ENCODE measurements around the gene ADAMTS13.

The ADAMTS13 gene

DNA sequence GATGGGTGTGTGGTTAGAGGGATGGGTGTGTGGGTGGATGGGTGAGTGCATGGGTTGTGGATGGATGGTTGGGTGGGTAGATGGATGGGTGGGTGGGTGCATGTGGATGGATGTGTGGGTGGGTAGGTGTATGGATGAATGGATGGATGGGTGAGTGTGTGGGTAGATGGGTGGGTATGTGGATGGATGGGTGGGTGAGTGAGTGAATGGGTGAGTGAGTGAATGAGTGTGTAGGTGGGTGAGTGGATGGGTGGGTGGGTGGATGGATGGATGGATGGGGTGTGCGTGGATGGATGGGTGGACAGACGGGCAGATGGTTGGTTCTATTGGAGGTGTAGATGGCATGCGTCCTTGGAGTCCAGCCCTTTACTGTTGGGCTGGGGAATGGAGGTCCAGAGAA is 28.8 kb upstream of the ADAMTS13 start:
- no peak for DNase-seq

DNA sequence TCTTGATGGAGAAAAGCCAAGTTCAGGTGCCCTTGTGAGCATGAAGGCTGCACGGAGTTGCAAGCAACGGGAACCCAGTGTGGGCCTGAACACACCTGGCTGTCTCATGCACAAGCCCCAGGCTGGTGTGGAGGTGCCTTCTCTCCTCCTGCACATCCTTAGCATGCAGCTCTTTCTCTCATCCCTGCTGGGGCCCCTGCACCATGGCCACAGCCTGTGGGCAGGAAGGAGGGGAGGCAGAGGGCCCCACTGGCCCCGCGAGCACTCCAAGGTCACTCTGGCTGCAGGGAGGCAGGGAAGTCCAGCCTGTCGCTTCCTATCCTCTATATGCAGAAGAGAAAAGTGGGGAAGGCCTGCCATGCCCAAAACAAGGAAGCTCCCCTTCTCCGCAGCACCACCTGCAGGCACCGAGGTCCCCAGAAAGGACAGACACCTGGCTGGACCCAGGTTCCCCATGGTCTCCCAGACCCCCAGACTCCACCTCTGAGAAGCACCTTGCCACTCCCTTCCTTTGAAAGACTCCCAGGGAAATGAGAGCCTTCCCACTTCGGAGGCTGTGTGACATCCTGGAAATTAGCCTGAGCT is 27.4 kb upstream of the ADAMTS13 start:
- no peak for DNase-seq

DNA sequence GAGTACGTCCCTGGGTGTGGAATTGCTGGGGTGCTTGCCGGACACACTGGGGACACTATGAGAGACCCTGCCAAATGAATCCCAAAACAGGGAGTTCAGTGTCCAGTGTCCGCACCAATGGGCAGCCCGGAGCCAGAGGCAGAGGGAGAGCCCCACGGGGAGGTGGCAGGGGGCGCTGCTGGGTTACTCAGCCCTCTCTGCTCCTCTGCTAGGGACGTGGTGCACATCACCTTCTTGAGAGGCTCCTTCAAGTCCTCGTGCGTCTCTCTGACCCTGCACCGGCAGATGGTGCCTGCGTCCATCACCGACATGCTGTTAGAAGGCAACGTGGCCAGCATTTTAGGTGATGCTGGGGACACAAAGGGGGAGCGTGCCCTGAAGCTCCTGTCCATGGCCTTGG is 25.2 kb upstream of the ADAMTS13 start:
- DNase-seq = no peak

GRCh38 chr9:133397370-133397769 is 24.8 kb upstream of the ADAMTS13 start:
- no peak for DNase-seq

GRCh38 chr9:133397895-133398294 is 24.3 kb upstream of the ADAMTS13 start:
- DNase-seq = no peak

GRCh38 chr9:133400292-133400691 is 21.9 kb upstream of the ADAMTS13 start:
- DNase-seq = no peak

GRCh38 chr9:133401588-133401987 is 20.6 kb upstream of the ADAMTS13 start:
- DNase-seq = no peak

- no peak for DNase-seq
These were observed 19.5 kb upstream of the ADAMTS13 start for GRCh38 chr9:133402689-133403088.

DNA sequence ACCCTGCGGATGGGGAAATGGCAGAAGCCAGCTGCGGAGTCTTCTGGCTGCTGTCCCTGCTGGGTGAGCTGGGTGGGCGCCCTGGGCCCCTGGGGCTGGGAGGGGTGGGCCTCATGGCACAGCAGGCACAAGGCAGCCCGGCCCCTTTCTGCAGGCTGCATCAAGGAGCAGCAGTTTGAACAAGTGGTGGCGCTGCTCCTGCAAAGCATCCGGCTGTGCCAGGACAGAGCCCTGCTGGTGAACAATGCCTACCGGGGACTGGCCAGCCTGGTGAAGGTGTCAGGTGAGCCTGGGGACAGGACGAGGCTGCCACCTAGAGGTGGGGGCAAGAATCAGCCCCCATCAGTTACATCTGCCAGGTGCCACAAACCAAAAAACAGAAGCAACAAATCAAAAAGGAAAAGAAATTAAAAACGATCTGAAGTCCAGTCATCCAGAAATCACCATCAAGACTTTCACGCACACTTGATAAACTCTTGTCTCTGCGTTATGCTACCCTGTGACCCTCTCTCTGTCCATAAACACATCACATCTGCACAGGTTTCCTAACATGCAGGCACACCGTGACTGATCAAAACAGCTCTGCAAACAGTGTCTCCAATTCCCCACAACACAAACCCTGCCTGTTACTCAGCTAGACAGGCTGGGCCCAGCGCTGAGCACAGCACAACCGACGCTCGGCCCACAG is 18.3 kb upstream of the ADAMTS13 start:
- DNase-seq = no peak

DNA sequence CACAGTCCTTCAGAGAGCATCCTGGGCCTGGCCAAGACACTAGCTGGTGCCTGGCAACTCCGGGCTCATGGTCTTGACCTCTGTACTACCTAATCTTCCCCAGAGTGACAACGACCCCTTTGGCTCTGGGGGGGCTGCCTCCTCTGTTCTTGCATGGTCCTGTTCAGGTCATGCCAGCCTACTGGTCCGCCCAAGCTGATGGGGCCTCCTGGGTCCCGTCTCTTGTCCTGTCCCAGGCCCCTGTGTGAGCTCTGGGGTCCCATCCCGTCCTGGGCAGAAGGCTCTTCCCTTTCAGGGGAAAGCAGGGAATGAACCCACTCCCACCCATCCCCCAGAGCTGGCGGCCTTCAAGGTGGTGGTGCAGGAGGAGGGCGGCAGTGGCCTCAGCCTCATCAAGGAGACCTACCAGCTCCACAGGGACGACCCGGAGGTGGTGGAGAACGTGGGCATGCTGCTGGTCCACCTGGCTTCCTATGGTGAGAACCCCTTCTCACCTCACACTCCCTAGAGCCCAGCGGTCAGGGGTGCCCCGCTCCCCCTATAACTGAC is 17.6 kb upstream of the ADAMTS13 start:
- no peak for DNase-seq

DNA sequence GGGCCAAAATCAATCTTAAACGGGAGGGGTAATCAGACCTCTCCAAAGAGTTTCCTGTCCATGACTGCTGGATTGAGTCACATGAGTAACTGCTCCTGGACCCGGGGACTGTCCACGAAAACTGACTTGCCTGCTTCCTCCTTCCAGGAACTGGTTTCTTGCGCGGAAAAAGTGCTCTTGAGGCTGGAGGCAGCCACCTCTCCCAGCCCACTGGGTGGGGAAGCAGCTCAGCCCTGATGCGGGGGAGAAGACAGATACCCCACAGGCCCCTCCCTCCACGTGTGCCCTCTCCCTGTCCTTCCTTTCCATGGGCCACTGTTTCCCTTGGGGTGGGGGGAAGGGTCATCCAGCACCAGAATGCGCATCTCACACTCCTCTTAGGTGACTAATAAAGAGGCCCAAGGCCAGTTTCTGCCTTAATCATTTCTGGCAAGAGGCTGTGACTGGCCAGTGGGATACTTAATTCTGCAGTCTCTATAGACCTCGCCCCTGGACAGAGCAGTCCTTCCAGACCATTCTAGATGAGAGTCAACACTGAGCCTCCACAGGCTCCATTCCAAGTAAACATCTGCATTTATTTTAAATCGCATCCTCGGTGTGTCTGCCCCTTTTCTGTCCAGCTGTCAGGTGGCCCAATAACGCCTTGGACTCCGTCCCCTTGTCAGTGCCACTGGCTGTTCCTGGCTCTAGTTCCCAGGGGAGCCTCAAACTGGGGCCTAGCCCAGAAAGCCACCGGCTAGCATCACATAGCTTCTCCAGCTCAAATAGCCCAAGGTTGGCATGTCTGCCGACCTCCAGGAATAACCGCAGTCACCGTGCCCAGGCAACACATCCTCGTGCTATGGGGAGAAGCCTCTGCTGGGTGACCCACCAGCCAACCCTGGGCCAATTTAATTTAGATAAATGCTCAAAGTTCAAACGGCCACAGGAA is 16.4 kb upstream of the ADAMTS13 start:
- no peak for DNase-seq

- DNase-seq = peak; percentile 54
These were observed 15.5 kb upstream of the ADAMTS13 start for GRCh38 chr9:133406480-133407307.

DNA sequence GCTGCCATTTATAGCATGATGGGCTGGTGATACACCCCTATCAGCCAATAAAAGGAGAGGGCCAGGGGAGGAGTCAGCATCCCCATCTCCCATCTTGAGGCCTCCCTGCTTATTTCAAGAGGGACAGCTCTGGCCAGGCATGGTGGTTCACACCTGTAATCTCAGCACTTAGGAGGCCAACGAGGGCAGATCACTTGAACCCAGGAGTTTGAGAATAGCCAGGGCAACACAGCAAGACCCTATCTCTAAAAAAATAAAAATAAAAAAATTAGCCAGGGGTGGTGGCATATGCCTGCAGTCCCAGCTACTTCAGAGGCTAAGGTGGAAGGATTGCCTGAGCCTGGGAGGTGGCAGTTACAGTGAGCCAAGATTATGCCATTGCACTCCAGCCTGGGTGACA is 14.1 kb upstream of the ADAMTS13 start:
- no peak for DNase-seq

- no peak for DNase-seq
These were observed 7.0 kb upstream of the ADAMTS13 start for GRCh38 chr9:133415170-133415569.

GRCh38 chr9:133417541-133418461 is 4.4 kb upstream of the ADAMTS13 start, which contains the start of gene REXO4:
TSS of gene REXO4 (minus strand) at chr9:133418010. CDS start at chr9:133417844, 166 bp downstream.
- peak; percentile 82 for DNase-seq

- no peak for DNase-seq
These were observed 3.2 kb upstream of the ADAMTS13 start for GRCh38 chr9:133419005-133419404.

DNA sequence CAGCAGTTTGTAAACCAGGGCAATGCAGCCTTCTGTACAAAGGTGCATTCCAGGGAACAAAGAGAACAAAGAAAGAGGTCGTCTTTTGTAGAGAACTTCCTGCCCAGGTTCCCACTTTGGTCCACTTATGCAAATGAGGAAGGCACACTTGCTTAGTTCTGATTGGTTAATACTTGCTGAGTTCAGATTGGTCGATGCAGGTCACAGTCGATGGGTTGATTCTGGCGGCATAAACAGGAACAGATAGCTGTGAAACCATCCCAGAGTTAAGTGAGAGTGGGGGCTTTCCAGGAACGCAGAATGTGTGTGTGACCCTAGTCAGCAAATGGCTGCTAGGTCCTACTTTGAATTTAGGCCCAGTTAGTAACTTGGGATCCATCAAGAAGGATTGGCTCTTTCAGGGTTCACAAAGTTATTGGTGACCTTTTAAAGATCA is 1.8 kb upstream of the ADAMTS13 start:
- no peak for DNase-seq

GRCh38 chr9:133423216-133423615 is 1.0 kb downstream of the ADAMTS13 start:
- no peak for DNase-seq

- DNase-seq = no peak
These were observed 2.0 kb downstream of the ADAMTS13 start for GRCh38 chr9:133424187-133424586.

DNA sequence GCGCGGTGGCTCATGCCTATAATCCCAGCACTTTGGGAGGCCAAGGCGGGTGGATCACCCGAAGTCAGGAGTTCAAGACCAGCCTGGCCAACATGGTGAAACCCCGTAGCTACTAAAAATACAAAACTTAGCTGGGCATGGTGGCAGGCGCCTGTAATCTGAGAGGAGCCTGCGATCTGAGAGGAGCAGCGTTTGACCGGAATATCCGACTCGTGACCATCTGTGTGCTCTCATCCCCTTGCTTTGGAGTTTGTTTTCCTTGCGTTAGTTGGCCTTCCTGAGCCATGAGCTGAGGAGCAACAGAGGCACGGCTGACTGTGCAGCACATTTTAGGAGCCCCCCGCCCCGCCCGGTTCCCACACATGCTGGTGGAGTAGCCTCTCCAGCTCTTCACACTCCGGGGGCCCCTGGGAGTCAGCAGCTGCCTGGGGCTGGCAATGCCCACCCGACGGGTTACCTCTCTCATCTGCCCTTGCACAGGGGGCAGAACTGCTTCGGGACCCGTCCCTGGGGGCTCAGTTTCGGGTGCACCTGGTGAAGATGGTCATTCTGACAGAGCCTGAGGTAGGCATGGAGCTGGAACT is 3.0 kb downstream of the ADAMTS13 start:
- DNase-seq = no peak

DNA sequence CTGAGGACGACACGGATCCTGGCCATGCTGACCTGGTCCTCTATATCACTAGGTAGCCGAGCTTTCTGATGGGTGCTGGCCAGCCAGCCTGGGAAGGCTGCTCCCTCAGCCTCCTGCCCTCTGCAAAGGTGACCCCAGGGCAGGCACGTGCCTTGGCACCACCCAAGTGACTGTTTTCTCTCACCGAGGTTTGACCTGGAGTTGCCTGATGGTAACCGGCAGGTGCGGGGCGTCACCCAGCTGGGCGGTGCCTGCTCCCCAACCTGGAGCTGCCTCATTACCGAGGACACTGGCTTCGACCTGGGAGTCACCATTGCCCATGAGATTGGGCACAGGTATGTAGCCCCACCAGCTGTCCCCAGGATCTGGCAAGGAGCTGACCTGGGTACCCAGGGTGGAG is 3.8 kb downstream of the ADAMTS13 start:
- no peak for DNase-seq

Measured in T1000 (cell line).